CD4-positive, alpha-beta T cell treated with Interleukin-4 for 1 hour (primary cell): ENCODE data around the gene GTF2I.
"Not testable (repeated sequence)": the region's sequence is repeated elsewhere in the genome, so short reads cannot be mapped to it uniquely, and the experiment has no call there.

Source experiments
- DNase-seq, 2 donors: peaks; one replicate each; pipeline ENCODE4 v3.0.0-alpha.2; 2020 to 2022

GTF2I gene

DNA sequence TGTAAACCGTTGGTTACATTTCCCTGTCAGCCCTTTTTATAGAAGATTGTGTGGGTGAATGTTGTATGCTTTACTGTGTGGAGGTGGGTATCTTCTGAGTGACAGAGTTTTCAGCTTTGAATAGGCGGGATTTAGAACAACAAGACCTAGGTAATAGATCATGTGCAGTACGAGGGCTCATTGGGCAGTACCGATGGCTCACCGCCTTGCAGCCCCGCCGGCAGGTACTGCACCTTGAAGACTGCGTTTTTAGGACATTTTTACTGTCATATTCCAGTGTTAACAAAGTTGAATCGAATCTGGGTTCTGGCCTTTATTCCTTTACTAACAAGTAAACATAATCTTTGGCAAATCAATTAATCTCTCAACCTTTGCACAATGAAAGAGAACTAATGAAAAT, 60.4 kb downstream of the GTF2I start:
- no peak for DNase-seq

DNA sequence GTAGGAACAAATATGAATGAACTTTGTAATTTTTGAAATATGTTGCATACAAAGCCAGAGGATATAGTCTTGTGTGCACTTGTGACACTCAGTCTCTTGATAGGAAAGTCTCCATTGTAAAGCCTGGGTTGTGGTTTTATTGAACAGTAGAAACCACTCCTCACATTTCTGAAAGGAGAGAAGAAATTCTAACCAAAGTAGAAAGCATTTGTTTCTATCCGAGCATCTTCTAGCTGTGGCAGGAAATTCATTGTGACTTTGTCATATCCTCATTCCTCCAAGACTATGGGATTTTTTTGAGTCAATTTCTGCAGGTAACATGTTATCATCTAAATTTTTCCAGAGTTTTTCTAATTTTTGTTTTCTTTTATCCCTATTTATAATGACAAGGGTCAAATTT, 60.8 kb downstream of the GTF2I start:
- no peak for DNase-seq

DNA sequence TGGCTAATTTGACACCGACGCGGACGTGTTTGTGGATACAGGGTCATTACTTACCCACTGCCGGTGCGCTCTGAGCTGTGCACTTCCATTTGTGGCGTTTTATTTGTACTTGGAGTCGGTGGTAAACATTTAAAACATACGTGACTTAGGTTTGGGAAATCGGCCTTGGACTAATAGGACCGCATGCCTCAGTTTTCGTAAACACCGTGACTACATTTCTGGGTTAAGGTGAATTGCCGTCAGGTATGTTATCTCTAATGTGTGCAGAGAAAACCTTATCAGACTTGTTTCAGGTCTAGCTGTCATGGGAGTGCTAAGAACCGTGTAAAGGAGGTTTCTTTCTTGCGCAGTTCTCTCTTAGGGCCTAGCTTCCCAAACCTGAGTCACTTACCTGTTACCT, 64.6 kb downstream of the GTF2I start:
- no peak for DNase-seq

DNA sequence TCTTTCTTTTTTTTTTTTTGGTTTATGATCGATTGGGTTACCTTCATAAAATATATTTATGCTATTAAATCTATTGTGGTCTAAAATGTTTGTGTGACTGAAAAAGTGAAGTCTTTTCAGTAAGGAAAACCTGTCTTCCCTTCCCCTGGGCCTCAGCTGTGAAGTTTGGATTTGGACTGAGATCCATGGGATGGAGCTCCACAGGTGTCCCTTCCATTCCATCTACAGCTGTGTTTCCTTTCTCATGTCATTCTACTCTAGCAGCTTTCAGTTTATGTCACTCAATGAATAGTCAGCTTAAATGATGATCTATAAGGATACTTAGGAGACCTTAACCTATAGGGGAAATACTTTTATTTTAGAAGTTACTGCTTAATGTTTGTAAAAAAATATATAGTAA, 68.3 kb downstream of the GTF2I start:
- no peak for DNase-seq

DNA sequence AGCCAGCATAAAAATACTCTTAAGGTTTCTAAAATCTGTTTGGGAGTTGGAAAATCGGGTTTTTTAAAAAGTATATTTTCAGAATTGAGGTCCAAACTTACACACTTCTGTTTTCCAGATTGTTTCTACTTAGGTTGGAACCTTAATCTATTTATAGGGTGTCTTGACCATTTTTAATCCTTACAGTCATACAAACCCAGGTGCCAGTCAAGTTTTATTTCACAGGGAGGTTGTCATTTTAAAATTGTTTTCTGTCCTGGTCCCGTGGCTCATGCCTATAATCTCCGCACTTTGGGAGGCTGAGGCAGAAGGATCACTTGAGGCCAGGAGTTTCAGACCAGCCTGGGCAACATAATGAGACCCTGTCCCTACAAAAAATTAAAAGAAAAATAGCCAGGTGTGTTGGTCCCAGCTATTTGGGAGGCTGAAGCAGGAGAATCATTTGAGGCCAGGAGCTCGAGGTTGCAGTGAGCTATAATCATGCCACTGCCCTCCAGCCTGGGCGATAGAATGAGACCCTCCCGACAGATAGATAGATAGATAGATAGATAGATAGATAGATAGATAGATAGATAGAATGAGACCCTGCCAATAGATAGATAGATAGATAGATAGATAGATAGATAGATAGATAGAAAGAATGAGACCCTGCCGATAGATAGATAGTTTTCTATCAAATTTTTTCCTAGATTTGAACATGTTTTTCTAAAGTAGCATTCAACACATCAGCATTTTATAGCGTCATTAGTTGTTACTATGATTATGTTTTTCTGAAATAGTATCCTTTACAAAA, 69.0 kb downstream of the GTF2I start:
- DNase-seq, result no peak

DNA sequence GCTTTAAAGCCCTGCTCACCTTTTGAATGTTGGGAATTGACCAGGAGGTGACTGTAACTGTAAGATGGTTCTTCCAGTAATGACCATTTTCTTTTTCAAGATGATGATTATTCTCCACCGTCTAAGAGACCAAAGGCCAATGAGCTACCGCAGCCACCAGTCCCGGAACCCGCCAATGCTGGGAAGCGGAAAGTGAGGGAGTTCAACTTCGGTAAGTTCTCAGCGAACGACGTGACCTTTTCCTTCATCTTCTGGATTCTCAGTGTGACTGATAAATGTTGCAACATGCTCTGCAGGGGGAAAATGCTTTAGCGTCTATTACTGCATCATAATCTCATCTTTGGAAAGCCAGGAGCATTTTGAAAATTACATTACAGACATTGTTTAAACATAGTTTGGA, 71.2 kb downstream of the GTF2I start:
- not testable (repeated sequence) for DNase-seq

DNA sequence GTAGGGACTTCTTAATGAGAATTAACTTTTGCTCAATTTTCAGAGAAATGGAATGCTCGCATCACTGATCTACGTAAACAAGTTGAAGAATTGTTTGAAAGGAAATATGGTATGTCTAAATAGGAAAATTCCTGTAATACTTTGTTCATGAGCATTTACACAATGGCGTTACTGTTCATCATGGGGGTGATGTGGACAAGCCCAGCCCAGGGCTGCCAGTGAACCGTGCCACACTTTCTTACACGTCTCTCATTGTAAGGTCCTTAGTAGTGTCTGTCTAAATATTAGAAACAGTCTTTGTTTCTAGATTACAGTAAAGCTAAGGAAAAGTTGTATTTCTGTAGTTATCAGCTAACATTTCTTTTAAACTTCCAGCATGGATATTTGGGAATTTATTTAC, 72.7 kb downstream of the GTF2I start:
- DNase-seq, result not testable (repeated sequence)

DNA sequence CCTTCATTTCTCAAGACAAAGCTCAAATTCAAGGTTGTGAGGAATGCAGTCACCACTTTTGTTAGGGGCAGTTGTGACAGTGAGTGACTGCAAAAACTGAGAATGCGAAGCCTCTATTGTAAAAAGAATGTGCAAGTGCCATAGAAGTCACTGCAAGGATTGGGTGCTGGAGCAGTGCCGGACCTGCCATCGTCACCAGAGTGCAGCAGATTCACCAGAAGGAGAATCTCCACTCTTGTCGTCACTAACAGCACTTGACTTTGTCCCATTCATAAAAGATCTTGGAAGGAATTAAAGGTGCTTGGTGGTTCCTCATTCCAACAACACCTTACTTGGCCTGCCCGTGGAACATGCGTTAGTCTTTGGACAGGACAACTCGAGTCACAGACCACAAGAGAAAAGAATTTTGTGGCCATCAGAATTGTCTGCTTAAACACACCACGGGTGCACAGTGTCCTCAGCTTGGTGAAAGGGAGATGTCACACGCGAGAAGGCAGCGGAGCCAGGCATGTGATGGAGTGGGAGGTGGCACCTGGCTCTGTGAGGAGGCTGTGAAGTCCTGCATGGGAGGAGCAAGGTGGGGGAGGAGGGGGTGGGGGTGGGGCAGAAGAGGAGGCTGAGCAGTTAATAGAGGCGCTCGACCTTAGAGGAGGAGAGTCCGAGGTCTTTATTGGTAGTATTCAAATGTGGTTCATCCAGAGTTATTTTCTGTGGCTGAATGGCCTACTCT, 82.6 kb downstream of the GTF2I start:
- not testable (repeated sequence) for DNase-seq

DNA sequence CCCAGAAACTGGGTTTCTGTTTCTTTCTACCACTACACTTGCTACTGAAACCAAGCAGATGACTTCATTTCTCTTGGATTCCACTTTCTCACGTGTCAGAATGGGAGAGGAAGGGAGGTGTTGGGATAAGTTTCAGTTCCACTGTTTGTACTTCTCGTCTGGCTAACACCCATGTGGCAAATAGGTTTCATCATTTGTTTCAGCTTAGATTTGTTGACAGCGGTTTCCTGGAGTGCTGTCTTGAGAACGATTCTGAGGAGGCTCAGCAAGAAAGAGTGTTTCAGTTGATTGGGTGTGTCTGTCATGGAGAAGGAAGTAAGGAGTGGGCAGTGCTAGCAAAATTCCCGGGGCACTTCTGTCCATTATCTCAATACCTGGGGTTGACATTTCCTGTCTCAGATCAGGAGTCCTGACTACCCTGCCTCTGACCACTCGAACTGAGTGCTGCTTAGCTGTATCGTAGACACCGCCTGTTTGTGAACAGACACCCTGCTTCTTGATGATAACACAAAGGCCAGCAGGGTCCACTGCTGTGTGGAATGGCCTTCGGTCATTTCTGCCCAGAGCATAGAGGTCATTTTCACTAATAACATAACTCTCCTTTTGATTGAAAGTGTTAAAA, 86.5 kb downstream of the GTF2I start:
- DNase-seq, result not testable (repeated sequence)

DNA sequence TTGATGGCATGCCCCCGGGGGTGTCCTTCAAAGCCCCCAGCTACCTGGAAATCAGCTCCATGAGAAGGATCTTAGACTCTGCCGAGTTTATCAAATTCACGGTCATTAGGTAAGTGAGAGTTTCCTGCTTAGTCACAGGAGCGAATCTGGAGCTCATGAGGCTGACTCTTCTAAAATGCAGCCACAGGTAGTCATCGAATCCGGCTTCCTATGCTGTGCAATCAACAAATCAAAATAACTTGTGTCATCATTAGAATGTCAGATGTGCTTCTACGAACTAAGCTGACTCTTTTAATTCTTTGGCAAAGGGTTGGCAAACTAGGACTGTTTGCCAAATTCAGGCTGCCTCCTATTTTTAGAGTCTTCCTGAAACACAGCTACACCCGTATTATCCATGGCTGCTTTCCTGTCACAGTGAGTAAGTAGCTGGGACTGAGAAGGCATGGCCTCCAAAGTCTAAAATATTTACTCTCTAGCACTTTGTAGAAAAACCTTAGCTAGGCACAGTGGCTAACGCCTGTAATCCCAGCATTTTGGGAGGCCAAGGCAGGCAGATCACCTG, 96.5 kb downstream of the GTF2I start:
- DNase-seq, result not testable (repeated sequence)

DNA sequence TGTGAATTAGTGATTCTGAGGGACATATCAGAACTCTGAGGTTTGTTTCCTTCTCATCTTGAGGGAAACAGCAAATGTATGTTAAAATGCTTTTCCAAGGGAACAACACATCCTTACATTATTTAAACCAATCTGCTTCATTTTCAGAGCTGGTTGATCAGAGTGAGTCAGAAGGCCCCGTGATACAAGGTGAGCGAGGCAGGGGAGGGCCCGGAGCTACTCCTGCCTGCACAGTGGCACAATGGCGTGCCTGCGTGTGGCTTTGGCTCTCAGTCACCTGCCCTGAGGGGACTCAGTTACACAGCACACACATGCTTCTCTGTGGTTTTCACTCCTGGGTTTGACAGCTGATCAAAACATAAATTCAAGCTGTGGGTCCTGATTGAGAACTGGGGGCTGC, 99.2 kb downstream of the GTF2I start:
- not testable (repeated sequence) for DNase-seq

DNA sequence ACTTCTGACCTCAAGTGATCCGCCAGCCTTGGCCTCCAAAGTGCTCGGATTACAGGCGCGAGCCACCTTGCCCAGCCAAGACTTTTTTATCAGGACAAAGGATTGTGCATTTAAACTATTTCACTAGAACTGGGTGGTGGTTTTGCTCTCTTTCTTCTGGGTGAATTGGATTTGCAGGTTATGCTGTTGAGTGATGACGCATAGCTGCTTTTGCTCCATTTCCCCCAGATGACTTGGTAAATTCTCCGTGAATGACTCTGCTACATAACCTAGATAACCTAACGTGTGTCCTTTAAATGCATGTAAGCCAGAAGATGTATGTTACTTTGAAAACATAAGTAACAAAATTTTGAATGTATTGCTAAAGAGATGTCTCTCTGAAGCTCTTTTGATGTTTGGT, 100.8 kb downstream of the GTF2I start:
- not testable (repeated sequence) for DNase-seq

DNA sequence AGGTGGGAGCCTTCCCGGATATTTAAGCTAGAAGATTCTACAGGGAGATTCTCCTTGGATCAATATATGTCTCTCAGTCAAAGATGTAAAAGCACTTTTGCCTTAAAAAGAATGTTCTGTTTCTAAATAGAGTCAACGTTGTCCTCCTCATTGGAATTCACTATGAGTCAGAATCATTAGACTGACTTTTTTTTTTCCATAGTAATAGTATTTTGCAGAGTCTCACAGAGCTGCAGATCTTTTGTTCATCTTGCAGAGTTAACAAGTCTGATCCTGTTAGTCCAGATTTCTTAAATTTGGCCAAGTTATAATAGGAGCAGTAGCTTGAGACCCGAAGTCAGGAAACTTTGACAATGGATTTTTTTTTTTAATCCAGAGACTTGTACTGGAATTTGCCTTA, 101.5 kb downstream of the GTF2I start:
- DNase-seq, result not testable (repeated sequence)

DNA sequence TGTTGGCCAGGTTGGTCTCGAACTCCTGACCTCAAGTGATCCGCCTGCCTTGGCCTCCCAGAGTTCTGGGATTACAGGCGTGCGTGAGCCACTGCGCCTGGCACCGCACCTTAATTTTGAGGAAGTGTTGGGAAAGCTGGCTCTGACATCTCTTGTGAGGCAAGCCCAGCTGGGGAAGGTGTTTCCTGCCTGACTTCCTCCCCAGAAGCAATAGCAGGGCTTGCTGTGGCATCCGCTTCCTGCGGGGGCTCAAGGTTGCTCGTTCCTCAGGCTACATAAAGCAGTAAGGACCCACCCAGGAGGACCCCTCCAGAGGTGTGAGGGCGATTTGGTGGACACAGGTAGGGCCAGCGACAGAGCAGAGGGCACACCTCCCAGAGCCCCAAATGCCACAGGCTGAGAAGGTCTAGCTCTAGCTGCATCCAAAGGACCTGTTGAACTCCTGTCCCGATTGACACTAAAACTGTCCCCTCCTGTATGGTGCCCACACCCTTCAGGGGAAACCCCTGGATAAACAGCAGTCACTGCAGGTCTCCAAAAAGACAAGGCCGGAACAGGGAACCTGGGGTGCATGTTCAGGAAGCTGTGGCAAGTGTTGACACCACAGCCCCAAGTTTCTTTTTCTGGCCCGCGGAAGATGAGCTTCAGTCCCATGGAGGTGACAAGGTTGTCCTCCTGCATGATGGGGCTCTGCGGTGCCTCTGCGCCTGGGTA, 107.8 kb downstream of the GTF2I start:
- DNase-seq, result not testable (repeated sequence)

DNA sequence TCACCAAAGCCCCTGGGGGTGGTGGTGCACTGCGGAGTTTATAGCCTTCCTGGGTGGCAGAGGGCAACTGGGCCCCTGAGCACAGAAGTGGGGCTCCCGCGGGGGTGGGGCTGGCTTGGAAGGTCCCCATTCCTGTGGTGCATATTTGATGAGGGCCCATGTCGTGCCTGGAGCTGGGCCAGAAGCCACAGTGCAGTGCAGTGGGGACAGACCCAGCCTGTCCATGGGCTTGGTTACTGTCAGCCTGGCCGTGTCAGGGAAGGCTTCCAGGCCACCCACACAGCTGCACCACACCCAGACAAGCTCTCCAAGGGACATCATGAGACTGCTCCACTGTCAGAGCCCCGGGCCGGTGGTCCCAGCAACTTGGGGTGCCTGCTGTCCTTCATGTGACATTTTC, 109.0 kb downstream of the GTF2I start:
- DNase-seq, result not testable (repeated sequence)

DNA sequence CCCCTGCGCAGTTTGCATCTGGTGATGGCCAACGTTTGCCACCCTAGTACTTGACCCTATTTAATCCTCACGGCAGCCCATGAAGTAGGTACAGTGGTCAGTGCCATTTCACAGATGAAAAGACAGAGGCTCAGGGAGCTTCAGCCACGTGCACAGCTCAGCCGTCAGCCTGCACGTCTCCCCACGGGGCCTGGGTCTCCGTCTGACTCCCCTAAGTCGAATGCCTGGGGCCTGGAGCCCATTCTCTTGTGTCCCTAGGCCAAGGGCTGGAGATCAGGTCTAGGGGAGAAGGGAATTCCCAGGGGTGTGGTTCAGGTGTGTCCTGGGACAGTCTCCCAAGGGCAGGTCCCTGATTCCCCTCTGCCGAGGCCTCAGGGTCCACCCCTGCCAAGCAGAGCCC, 109.5 kb downstream of the GTF2I start:
- DNase-seq, result not testable (repeated sequence)

DNA sequence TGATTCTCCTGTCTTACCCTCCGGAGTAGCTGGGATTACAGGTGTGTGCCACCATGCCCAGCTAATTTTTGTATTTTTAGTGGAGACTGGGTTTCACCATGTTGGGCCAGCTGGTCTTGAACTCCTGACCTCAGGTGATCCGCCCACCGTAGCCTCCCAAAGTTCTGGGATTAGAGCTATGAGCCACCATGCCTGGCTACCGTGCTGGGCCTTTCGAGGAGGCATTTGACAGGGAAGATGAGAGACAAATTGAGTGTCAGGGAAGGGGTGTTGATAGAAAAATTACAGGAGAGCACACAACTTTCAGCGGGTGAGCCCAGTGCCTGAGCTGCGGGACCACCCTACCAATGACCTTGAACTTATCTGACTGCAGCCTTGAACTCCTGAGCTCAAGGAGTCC, 112.5 kb downstream of the GTF2I start:
- DNase-seq, result not testable (repeated sequence)

DNA sequence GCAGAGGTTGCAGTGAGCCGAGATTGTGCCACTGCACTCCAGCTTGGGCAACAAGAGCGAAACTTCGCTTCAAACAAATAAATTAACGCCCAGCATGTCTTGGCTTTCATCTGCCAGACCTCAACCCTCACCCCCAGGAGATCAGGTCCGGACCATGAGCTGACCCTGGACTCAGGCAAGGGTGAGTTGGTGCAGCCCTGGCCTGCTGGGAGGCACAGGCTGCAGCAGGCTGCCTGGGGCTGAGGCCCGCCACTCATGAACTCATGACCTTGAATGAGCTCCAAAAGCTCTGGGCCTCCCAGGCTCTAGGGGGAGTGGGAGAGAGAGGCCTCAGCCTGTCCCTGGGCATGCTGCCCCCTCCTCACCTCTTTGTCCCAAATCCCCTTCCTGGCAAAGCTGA, 114.6 kb downstream of the GTF2I start:
- DNase-seq, result not testable (repeated sequence)

DNA sequence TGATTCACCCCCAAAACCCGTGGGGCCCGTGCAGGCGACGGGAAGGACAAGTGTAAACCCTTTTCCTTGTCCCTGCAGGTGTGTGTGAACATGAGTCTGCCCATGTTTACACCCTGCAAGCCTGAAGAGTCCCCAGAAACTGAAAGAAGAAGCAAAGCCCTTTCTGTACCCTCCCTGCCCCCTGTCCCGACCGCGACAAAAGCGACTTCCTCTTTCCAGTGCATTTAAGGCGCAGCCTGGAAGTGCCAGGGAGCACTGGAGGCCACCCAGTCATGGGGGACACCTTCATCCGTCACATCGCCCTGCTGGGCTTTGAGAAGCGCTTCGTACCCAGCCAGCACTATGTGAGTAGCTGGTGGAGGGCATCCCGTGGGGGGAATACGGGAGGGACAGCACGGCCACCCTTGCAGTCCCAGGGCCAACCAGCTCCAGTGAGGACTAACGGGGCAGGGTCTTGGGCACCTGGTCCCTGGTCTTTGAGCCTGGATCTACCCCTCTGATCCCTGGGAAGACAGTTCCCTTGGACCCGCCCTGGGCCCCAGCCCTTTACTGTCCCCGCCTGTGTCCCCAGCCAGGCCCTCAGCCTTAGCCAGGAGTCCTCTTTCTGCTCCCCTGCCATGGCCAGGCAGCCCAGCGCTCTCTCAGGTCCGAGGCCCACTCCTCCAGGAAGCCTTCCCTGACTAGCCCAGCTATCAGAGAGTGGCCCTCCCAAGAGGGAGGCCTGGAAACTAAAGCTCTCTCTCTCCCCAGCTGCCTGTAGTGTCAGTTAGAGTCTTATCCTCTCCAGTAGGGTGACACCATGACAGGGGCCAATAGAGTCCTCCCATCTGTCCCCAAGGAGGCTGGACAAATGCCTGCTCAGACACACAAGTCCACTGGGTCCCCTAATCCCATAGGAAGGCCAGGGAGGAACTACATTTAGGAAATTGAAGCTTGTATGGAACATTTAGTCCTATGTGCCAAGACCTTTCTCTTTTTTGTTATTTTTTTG, 116.5 kb downstream of the GTF2I start, which contains the start of gene NCF1:
Gene NCF1, plus strand, starts transcription at position 252 of the 991 bp plus-strand sequence. Its CDS starts 21 bp downstream, at position 273.
- DNase-seq, result not testable (repeated sequence)

DNA sequence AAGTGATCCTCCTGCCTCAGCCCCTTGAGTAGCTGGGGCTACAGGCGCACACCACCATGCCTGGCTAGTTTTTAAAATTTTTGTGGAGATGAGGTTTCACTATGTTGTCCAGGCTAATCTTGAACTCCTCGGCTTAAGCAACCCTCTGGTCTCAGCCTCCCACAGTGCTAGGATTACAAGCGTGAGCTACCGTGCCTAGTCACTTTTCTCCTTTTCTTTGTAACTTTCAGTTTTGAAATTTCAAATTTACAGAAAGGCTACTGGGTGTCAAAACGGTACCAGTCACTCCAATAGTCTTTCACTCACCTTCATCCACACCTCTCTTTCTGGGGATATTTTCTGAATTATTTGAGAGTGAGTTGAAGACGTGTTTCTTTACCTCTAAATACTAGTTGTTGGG, 117.6 kb downstream of the GTF2I start:
- not testable (repeated sequence) for DNase-seq

DNA sequence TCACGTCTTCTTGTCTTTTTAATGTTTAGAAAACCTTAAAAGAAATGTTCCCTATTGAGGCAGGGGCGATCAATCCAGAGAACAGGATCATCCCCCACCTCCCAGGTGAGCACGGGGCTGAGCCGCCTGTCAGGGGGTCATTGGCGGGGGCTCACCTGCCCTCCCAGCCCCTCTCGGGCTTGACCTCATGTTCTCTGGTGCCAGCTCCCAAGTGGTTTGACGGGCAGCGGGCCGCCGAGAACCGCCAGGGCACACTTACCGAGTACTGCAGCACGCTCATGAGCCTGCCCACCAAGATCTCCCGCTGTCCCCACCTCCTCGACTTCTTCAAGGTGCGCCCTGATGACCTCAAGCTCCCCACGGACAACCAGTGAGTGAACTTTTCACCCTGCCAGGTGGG, 121.5 kb downstream of the GTF2I start:
- DNase-seq, result not testable (repeated sequence)
